Right lobe of liver (tissue), 4 donors: ENCODE measurements around the gene TMEM147.

Experiments used
- CTCF ChIP-seq, 4 donors: fragments of 200-600 bp in 3 of 4; fragments of 450-650 bp in 1 of 4; IDR thresholded peaks; one replicate each; pipeline versions ENCODE4 v1.5.1 to v1.8.0; 2016 to 2022; ENCODE audit warnings: antibody characterized with exemption in 4 of 4, mild to moderate bottlenecking in 2 of 4
- POLR2A ChIP-seq: fragments of 450-650 bp; IDR thresholded peaks from one replicate; pipeline ENCODE4 v1.6.1; 2017; ENCODE audit warnings: antibody characterized with exemption, mild to moderate bottlenecking
- donor health status: DM: no; HTN: no; CAD: no.
- donor health status: DM: no; HTN: no; CAD: no.
- donor health status: DM: no; HTN: yes; CAD: no.

GRCh38 chr19:35559281-35559659 is 13.8 kb downstream of the TMEM147 start:
- TF ChIP-seq CTCF (IDR thresholded peaks at IDR 0.05) (no peak), POLR2A (no peak)
